Muscle of arm (tissue), 12 donors: Measurements from ENCODE around the gene KCNK7. TPM values are rescaled to one million over a fixed set of nuclear protein-coding genes. Genes with fewer than 3 reads are reported as not detected.

ENCODE experiments used
- DNase-seq: peaks from one replicate; pipeline ENCODE4 v3.0.0-alpha.2; 2013
- polyA plus RNA-seq, 12 donors: library from polyadenylated mRNA; unstranded; fragments of 120-200 nt; gene quantifications; one replicate each; pipeline ENCODE4 v1.2.1, GENCODE V29; 2013; ENCODE audit not compliant: insufficient read length in 12 of 12

KCNK7 gene
- polyA plus RNA-seq, 12 donors: 0.27 to 1.8 (median 0.99) TPM; not detected in 2

DNA sequence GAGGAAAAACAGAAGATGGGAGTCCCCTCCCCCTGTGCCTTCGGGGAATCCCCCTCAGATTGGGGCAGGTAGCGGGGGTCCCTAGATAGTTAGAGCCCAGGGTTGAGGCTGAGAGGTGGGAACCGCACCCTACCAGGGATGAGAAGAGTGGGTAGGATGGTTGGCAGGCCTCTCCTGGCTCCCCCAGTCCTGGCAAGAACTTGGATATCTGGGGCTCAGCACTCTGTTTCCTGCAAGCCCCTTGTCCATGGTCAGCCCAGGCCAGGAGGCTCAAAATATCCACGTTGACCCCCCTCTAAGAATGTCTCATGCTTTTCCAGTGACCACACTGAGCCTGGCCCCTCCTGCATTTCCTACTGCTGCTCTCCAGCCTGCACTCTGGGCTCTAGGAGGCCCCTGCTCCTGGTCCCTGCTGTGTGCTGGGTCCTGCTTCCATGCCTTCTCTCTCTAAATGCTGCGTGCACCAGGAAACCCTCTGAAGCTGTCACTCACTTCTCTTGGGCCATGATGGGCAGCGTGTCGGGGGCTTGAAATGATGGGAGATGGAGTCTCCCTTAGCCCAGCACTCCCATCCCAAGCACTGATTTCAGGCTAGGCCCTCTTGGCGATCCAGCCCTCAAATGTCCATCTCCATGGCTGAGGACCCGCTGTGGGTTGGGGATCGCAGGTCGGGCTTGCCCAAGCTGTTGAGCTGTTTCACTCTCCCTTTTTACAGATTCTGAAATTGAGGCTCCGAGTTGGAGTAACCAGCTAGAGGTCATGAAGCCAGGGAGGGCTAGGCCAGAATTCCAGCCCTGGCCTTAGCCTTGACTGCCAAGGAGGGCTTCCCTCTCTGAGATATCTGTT is 16.4 kb upstream of the KCNK7 start:
- DNase-seq: no peak

DNA sequence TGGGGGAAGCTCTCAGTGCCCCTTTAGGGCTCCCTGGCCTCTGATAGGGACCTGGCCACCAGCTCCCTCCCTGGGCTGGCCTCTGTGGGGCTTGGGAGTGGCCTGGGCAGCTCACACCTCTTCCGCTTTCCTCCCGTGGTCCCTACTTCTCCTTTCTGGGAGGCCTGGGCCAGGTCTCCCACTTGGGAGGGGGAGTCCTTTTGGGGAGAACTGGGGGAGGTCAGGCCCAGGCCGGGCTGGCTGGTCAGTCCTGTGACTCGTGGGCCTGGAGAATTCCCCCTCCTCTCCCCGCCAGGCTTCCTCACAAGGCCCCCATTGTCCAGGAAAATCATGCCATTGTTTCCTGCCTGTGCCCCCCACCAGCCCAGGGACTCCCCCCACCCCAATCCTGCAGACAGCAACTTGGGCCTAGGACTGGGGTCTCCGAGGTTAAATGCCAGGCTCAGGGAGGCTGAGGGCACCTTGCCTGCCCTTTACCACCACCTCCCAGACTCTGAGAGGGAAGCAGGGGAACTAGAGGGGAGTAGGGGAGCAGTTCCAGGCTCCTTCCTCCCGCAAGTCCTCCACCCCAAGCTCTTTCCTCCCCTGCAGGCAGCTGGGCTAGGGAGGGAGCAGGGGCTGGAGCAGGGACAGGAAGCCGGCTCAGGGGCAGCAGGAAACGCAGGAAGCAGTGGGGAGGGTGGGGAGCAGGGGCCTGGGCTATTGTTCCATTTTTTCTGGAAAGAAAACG is 15.6 kb upstream of the KCNK7 start:
- no peak for DNase-seq

DNA sequence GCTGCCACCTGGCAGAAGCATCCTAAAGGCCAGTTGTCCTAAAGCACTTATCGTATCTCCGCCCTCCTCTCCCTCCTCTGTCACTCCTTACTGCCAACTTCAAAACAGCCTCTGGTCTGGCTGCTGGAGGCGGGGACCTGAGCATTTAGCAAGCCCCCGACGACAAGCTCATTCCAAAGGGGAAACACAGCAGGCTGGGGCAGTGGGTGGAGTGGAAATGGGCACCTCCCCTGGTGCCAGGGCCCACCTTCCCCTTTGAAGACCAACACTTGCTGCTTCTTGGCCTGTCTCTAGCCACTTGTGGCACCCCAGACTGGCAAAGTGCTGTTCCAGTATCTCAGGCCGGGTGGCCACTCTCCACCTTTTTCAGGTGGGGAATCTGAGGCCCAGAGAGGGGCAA is 14.8 kb upstream of the KCNK7 start:
- no peak for DNase-seq

DNA sequence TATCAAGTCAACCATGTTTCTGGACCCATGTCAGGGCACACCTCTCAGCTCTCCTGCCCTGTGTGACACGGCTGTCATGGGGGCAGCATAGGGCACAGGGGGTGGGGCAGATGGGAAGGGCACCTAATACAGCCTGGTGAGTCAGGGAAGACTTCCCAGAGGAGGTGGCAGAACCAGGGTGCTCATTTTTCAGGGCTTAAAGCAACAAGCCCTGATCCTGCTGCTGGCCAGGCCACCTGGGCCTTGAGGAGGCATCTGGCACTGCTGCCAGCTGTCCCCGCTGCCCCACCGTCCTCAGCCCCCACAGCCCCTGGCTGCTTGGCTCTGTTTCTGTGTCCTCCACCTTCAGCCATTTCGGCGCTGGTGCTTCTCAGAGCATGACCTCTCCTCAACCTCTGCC is 14.1 kb upstream of the KCNK7 start:
- no peak for DNase-seq

DNA sequence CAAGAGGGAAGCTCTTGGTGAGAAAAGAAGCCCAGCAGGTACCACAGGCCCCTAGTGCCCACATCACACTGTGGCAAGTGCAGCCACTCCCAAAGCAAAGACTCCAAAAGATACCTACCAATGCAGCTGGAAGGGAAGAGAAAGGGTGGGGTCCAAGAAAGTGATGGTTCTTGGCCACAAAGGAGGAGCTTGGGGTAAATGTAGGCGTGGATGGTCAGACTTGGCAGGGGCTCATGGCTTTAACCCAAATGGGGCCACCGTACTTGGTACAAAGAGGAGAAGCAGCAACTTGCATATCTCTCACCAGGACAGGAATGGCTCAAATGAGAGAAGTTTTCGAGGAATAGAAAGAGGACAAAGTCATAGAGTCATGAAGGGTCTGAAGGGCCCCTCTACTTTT is 13.6 kb upstream of the KCNK7 start:
- DNase-seq: no peak

DNA sequence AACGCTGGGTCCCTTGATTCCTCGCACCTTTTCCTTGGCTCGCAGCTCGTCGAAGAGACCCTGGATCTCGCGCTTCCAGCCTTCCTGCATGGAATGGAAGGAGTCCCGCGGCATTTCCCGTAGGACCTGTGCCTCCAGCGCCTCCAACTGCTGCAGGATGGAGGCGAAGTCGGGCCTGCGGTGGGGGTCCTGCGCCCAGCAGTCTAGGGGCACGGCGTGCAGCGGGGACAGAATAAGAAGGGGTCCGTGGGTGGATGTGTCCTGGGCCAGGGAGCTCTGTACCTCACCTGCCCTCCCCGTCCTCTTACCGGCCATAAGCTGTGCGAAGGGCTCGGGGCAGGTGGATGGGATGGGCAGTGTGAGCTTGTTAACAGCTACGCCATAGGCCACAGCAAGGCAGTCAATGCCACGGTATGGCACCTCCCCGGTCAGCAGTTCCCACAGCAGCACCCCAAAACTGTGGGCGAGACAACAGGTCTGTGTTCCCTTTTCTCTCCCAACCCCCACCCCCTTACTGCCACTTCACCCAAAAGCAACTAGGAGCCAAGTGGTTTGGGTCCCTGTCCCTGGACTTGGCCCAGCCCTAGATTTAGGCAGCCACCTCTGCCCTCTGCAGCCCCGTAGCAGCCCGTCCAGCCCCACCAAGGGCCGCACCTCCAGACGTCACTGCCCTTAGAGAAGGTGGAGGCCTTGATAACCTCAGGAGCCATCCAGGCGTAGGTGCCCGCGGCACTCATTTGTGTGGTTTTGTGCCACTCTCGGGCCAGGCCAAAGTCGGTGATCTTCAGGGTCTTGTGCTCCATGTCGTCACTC is 12.2 kb upstream of the KCNK7 start:
- no peak for DNase-seq

DNA sequence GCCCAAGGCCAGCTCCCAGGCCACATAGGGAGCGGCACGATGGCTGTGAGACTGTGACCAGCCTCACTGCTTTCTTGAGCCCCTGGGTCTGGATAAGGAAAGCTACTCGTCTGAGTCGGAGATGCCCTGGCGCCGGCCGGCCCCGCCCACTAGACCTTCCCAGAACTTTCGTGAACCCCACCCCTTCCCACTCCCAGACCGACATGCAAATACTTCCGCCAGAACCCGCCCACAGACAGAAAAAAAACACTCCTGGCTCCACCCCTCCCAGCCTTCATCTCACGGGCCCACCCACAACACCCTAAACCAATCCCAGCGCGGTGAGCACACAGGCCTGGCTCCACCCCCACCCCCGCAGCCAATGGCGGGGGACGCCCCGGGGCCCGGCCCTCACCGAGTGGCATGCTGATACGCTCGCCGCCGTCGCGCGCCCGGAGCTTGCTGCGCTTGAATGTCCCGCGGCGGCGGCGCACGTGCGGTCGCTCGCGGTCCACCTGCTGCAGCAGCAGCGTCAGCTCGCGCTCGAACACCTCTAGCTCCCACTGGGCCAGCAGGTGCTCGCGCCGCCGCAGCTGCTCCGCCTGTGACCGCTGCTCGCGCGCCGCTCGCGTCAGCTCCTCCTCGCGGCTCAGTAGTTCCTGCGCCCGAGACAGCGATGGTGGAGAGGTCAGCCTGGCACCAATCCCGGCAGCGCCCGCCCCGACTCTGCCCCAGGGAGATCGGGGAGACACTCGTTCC is 11.4 kb upstream of the KCNK7 start:
- peak; percentile 92 for DNase-seq

DNA sequence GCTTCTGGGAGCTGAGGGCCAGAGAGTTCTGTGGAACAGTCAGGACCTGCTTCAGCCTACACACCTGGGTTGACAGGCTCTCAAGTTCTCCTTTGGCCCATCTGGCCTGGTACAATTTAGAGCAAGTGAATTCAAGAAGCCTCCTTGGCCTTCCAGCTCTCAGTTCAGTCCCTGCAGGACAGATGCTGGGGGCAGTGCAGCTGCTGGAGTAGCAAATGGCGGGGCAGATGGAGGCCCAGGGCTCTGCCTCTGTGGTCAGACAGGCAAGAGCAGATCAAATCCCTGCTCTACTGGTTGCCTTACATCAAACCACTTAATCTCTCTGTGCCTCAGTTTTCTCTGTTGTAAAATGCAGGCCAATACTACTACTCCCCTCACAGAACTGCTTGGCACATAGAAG is 8.7 kb upstream of the KCNK7 start:
- DNase-seq: no peak

DNA sequence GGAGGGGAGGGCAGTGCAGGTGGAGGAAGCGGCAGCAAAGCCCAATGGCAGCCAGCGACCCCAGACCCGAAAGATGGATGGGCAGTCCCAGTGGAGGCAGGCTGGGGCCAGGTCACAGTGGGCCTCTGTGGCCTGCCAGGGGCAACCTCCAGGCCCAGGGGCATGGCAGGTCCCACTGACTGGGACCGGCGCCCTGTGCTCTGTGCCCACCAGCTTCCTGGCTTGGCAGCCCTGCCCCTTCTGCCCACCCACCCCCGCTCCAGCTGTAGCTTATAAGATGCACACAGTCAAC is 4.3 kb upstream of the KCNK7 start:
- no peak for DNase-seq

DNA sequence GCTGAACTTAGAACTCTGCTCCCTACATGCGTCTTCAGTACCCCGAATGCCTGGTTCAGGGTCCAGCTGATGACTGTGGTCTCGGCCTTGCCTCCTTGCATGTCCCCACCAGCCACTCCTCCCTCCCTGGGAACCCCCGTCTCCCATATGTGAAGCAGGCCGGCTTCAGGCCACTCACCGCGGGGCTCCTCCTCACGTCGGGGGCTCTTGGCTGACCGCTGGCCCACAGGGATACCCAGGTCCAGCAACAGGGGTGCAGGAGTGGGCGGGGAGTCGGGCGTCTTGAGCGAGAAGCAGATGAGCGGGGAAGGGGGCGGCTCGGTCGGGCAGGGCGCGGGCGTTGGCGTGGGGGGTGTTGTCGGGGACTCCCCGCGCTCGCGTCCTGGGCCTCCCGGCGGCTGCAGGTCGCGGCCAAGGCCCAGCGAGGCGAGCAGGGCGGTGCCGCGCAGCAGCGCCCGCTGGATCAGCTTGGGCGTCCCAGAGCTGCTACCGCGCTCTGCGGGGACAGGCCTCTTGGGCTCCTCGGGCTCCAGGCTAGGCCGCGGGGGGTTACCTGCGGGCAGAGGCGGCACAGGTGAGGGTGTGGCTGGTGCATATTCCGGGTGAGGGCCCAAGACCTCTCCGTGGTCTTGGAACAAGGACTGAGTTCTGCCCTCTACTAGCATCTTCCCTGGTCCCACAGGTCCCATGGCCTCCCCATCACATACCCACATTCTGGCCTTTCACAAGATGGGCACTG is 3.8 kb upstream of the KCNK7 start:
- no peak for DNase-seq

DNA sequence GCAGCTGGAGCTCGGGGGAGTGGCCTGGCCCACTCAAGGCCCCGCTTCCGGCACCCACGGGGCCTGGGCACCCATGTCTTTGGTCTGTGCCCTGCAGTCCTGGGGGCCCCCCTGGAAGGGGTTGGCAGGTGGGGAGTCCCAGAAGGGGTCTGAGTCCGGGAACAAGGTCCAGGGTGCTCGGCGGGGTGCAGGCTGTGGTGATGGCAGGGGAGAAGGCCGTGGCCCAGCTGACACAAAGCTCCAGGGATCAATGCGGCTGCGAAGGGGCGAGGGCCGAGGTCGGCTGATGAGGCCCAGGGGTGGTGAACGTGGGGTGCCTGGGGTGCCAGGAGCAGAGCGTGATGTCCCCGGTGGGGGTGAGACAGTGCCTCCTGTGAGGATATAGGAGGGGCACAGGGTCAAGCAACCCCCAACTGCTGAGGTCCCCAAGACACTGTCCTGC is 2.7 kb upstream of the KCNK7 start:
- no peak for DNase-seq

DNA sequence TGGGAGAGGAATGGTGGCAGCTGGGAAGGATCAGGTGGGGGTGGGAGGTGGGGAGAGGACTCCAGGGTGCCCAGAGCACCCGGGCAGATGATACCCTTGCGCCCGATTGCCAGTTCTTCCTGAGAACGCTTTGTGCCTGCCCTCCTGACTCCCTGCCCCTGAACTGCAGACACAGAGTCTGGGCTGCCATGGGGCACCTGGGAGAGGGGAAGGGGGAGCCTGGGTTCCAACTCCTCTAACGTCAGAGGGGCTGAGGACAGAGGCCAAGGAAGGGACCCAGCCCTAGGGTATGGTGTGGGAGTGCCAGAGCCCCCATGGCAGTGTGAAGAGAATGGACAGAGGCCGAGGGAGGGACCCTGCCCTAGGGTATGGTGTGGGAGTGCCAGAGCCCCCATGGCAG is 920 bp upstream of the KCNK7 start:
- DNase-seq: no peak

DNA sequence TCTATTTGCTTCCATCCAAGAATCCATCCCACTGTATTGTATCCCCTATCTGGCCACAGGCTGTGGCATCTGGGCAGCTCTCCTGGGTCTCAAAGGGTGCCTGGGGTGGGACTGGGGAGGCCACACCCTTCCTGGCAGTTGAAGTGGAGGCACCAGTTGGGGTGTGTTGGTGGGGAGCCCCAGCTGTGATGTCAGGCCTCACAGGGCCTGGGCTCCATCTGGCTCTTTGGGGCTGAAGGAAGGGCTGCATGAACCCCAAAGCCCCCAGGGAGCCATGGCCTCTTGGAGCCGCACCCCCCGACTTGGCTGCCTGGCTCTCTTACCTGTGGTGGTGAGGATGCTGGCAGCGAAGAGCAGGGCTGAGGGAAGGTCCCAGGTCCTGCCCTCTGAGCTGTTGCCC is 469 bp downstream of the KCNK7 start:
- no peak for DNase-seq

DNA sequence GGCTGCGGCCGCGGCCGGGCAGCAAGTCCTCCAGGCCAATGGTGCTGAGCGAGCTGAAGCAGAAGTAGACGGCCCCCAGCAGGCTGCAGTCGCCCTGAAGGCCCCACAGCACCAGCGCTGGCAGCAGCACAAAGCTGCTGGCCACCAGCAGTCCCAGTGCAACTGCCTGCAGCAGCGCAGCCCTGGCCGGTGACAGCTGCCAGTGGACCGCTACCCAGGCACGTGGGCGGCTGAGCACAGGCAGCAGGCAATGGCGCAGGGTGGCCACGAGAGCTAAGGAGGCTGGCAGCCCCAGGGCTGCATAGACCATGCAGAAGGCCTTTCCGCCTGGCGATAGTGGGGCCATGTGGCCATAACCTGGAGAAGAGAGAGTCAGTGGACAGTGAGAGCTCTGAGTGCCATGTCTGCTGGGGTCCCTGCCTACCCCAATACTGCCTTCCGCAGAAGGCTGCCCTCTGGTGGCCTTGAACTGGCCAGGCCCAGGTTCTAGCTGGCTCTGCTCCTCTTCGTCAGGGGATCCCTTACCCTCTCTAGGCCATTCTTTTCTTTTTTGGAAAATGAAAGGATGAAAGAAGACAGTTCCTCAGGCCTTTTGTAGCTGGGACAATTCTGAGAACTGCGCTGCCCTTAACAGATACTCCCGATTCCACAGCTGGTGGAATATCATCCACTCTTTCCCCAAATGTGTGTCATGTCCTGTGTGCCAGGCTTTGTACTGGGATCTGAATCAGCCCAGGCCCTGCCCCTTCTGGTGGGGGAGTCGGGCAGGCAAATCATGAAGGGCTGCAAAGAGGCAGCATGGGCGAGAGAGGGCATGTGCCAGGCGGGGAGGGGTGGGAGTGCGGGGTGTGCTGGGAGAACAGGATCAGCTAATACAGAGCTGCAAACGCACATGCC is 1.8 kb downstream of the KCNK7 start:
- no peak for DNase-seq

DNA sequence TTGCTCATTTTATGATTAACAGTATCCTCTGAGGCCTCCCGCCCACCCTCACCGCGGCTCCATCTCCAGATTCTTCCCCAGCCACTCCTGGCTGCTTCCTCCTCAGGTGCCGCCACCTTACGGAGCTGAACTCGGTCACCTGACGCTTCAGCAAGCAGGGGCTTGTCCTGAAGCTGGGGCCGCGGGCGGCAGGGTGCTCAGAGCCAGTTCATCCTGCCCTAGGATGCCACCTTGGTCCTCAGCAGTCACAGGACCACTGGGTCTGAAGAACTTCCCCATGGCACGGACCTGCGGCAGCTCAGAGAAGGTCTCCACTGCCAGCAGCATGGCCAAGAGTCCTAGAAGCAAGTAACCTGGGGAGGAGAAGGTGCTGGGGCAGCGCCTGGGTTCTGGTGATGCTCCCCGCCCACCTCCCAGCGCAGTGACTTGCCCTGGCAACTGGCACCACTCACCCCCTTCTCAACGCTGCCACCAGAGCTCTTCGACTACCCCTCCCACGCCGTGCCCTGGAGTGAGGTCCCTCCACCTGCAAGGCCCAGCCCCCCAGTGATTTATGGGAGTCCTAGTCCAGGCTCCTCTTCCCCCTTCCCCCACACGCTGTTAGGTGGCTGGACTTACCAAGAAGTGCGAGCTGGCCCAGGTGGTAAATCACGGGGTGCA is 2.6 kb downstream of the KCNK7 start:
- no peak for DNase-seq

DNA sequence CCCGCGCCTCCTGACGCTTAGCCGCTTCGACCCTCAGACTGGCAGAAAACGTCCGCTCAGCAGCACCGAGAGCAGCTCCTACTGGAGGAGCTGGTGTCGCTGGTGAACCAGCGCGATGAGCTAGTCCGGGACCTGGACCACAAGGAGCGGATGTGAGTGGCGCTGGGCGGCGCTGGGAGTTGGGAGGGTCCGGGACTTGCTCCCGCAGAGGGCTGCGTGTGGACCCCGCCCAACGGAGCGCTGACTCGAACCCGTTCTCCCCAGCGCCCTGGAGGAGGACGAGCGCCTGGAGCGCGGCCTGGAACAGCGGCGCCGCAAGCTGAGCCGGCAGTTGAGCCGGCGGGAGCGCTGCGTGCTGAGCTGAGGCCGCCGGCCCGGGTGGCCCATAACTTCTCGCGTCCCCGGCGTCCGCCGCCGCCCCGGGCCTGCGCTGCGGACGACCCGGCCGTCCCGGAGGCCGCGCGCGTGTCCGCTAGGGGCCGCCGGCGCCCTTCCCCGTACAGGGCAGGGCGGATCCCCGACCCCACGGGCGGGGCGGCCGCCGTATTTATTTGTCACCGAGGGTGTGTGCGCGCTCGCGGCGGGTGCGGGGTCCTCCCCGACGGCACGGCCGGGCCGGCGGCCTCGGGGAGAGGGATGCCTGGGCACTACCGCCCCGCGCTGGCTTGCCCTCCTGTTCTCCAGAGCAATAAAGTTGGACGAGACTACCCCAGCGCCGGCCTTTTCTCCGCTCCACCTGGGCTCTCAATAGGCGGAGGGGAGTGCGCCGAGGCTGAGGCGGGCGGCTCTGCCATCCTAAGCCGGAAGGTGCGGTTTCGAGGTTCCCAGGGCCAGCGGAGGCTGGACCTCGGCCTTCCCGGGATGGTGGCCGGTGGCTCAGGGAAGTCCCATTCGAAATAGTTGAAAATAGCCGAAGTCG is 3.4 kb downstream of the KCNK7 start:
- DNase-seq: no peak

DNA sequence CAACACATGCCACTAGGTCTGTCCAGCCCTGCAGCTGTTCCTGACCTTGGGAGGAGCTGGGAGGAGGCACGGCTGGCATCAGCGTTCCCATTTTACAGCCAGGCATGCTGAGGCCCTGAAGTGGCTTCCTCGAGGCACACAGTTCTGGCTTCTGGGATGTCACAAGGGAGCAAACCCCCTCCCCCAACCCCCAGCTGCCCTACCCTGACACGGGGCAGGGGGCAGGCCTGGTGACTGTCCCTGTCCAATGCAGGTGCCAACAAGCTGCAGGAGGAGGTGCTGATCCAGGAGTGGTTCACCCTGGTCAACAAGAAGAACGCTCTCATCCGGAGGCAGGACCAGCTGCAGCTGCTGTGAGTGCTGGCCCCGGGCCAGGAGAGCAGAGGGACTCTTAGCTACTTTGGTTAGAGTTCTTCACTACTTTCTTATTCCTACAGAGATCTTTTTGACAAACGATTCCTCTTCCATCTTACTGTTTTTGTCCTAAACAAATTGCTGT is 5.3 kb downstream of the KCNK7 start:
- DNase-seq: peak; percentile 82
